WTC11 (cell line): ENCODE measurements around the gene STAB2. TPM values are rescaled to one million over a fixed set of nuclear protein-coding genes. Genes with fewer than 3 reads are reported as not detected.

Experiments used
- ATAC-seq: fragments of 200-7000 bp; cut with Tn5 transposase; 2 replicates; pipeline ENCODE4 v1.10.0; 2021; ENCODE audit warnings: mild to moderate bottlenecking, moderate library complexity
- CTCF ChIA-PET: fragments of 300-600 bp; sonication (Branson Sonifier 250); formaldehyde crosslinking; loops from one replicate; lab custom pipeline; 2021; ENCODE audit warnings: antibody characterized with exemption; lab: Charles Lee
- POLR2A ChIA-PET: fragments of 350-600 bp; sonication (Branson Sonifier 250); formaldehyde crosslinking; loops from one replicate; lab custom pipeline; 2021; ENCODE audit warnings: antibody characterized with exemption; lab: Charles Lee
- DNase-seq: peaks from one replicate; pipeline ENCODE4 v3.0.0; 2021; ENCODE audit warnings: low spot score
- H3K27ac Mint-ChIP-seq: 2 replicates; pipeline ENCODE4 v1.8.0; 2021; ENCODE audit warnings: mixed read lengths
- H3K27me3 Mint-ChIP-seq: 2 replicates; pipeline ENCODE4 v1.8.0; 2021; ENCODE audit warnings: low read depth, mild to moderate bottlenecking, moderate library complexity, mixed read lengths
- H3K36me3 Mint-ChIP-seq: 2 replicates; pipeline ENCODE4 v1.8.0; 2021; ENCODE audit warnings: mixed read lengths
- H3K4me1 Mint-ChIP-seq: 2 replicates; pipeline ENCODE4 v1.8.0; 2022; ENCODE audit warnings: mixed read lengths
- H3K4me3 Mint-ChIP-seq: 2 replicates; pipeline ENCODE4 v1.8.0; 2021; ENCODE audit warnings: mild to moderate bottlenecking, moderate library complexity, mixed read lengths
- H3K9me3 Mint-ChIP-seq: 2 replicates; pipeline ENCODE4 v1.8.0; 2021; ENCODE audit warnings: mixed read lengths
- AR ChIP-seq: fragments of 250-450 bp; sonication (Bioruptor Pico); IDR thresholded peaks from 2 replicates; pipeline ENCODE4 v1.9.0; 2021; ENCODE audit warnings: mild to moderate bottlenecking
- ATF6 ChIP-seq: sonication (generic); formaldehyde crosslinking; IDR thresholded peaks from 2 replicates; pipeline ENCODE4 v1.8.1; 2023; ENCODE audit warnings: mild to moderate bottlenecking, missing genetic modification reagents
- CREM ChIP-seq: sonication (generic); formaldehyde crosslinking; IDR thresholded peaks from 2 replicates; pipeline ENCODE4 v1.8.1; 2022; ENCODE audit warnings: mild to moderate bottlenecking, missing genetic modification reagents, moderate library complexity
- ELF4 ChIP-seq: sonication (generic); formaldehyde crosslinking; IDR thresholded peaks from 2 replicates; pipeline ENCODE4 v1.8.1; 2022; ENCODE audit warnings: low read depth, mild to moderate bottlenecking, moderate library complexity, missing genetic modification reagents
- ESRRA ChIP-seq: sonication (generic); formaldehyde crosslinking; IDR thresholded peaks from 2 replicates; pipeline ENCODE4 v1.8.1; 2022; ENCODE audit warnings: mild to moderate bottlenecking, missing genetic modification reagents, borderline replicate concordance
- GTF2I ChIP-seq: fragments of 250-450 bp; sonication (Bioruptor Pico); conservative IDR thresholded peaks from 2 replicates; pipeline ENCODE4 v1.4.0; 2021; ENCODE audit warnings: mild to moderate bottlenecking
- JAZF1 ChIP-seq: fragments of 250-450 bp; sonication (Bioruptor Pico); IDR thresholded peaks from 2 replicates; pipeline ENCODE4 v1.9.0; 2021; ENCODE audit warnings: moderate library complexity, mild to moderate bottlenecking, inconsistent platforms
- NFYB ChIP-seq: sonication (generic); formaldehyde crosslinking; conservative IDR thresholded peaks from 2 replicates; pipeline ENCODE4 v1.8.0; 2022; ENCODE audit warnings: low read depth, missing genetic modification reagents
- NR2C2 ChIP-seq: sonication (generic); formaldehyde crosslinking; IDR thresholded peaks from 2 replicates; pipeline ENCODE4 v1.8.0; 2022; ENCODE audit warnings: mild to moderate bottlenecking, missing genetic modification reagents
- SMAD4 ChIP-seq: sonication (generic); formaldehyde crosslinking; IDR thresholded peaks from 2 replicates; pipeline ENCODE4 v1.8.0; 2022; ENCODE audit warnings: mild to moderate bottlenecking, missing genetic modification reagents
- SOX15 ChIP-seq: fragments of 250-450 bp; sonication (Bioruptor Pico); IDR thresholded peaks from 2 replicates; pipeline ENCODE4 v1.9.0; 2021; ENCODE audit warnings: mild to moderate bottlenecking
- SP1 ChIP-seq: sonication (generic); formaldehyde crosslinking; conservative IDR thresholded peaks from 2 replicates; pipeline ENCODE4 v1.8.1; 2022; ENCODE audit warnings: missing genetic modification reagents
- TEAD4 ChIP-seq: sonication (generic); formaldehyde crosslinking; IDR thresholded peaks from 2 replicates; pipeline ENCODE4 v1.8.0; 2022; ENCODE audit warnings: mild to moderate bottlenecking, missing genetic modification reagents
- TP53 ChIP-seq: sonication (generic); formaldehyde crosslinking; IDR thresholded peaks from 2 replicates; pipeline ENCODE4 v1.8.1; 2023; ENCODE audit warnings: mild to moderate bottlenecking, missing genetic modification reagents
- ZBTB21 ChIP-seq: sonication (generic); formaldehyde crosslinking; IDR thresholded peaks from 2 replicates; pipeline ENCODE4 v1.8.1; 2023; ENCODE audit warnings: mild to moderate bottlenecking, missing genetic modification reagents, borderline replicate concordance
- ZNF138 ChIP-seq: sonication (generic); formaldehyde crosslinking; conservative IDR thresholded peaks from 2 replicates; pipeline ENCODE4 v1.8.1; 2022; ENCODE audit warnings: mild to moderate bottlenecking, moderate library complexity, missing genetic modification reagents
- ZNF219 ChIP-seq: sonication (generic); formaldehyde crosslinking; IDR thresholded peaks from 2 replicates; pipeline ENCODE4 v1.8.0; 2023; ENCODE audit warnings: missing genetic modification reagents, mild to moderate bottlenecking, borderline replicate concordance
- ZNF317 ChIP-seq: sonication (generic); formaldehyde crosslinking; IDR thresholded peaks from 2 replicates; pipeline ENCODE4 v1.8.1; 2023; ENCODE audit warnings: low read depth, mild to moderate bottlenecking, moderate library complexity, missing genetic modification reagents, borderline replicate concordance
- ZNF396 ChIP-seq: fragments of 250-450 bp; sonication (Bioruptor Pico); IDR thresholded peaks from 2 replicates; pipeline ENCODE4 v1.8.0; 2021; ENCODE audit warnings: mild to moderate bottlenecking, moderate library complexity, borderline replicate concordance
- ZNF423 ChIP-seq: fragments of 250-450 bp; sonication (Bioruptor Pico); IDR thresholded peaks from 2 replicates; pipeline ENCODE4 v2.1.2; 2022; ENCODE audit warnings: mild to moderate bottlenecking, moderate library complexity
- total RNA-seq: library from RNA; stranded (reverse); gene quantifications from 3 replicates; pipeline ENCODE4 v1.2.3, GENCODE V29; 2021
- TF ChIP-seq, protein P1 (sequence below): sonication (generic); formaldehyde crosslinking; IDR thresholded peaks from 2 replicates; pipeline ENCODE4 v1.8.1; 2023; ENCODE audit warnings: mild to moderate bottlenecking, missing genetic modification reagents
- TF ChIP-seq, protein P2 (sequence below): sonication (generic); formaldehyde crosslinking; IDR thresholded peaks from 2 replicates; pipeline ENCODE4 v1.8.1; 2023; ENCODE audit warnings: mild to moderate bottlenecking, missing genetic modification reagents, moderate library complexity
- TF ChIP-seq, protein P3 (sequence below): fragments of 250-450 bp; sonication (Bioruptor Pico); IDR thresholded peaks from 2 replicates; pipeline ENCODE4 v1.9.0; 2021; ENCODE audit warnings: mild to moderate bottlenecking, borderline replicate concordance

The STAB2 gene
- total RNA-seq, 1 experiment from 2014 or later, result 0.48 TPM

DNA sequence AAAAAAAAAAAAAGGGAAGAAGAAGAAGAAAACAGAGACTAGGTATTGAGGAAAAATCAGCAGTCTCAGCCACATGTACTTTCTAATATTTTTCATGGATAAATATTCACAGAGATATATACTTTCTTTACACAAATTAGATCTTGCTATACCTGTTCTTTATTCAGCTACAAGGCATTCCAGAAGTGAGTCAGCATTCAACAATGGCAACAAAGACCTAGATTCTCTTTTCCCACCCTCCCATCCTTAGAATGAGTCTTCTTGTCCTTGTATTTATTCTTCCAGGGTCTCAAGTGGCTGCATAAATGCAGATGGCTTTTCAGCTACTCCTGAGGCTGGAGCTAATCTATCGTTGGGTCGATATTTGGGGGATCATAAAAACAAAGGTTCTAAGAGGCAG is 160.9 kb downstream of the STAB2 start:
- ChIA-PET CTCF (no interaction called here), POLR2A (no interaction called here)
- ATAC-seq (no peak), DNase-seq (no peak)
- Mint-ChIP-seq H3K9me3 (no peaks in the 10 kb centered on the region), H3K27me3 (no peaks in the 10 kb centered on the region; the same call in 1 of the 2 replicates), H3K27ac (no peak overlapping the region), H3K36me3 (no peaks in the 10 kb centered on the region), H3K4me1 (peaks cover 10% of the 10 kb centered on the region)
- TF ChIP-seq SMAD4 (CRISPR knock-in tag), result no peak
- no peak for TF ChIP-seq SP1
- TF ChIP-seq, protein P1, sequence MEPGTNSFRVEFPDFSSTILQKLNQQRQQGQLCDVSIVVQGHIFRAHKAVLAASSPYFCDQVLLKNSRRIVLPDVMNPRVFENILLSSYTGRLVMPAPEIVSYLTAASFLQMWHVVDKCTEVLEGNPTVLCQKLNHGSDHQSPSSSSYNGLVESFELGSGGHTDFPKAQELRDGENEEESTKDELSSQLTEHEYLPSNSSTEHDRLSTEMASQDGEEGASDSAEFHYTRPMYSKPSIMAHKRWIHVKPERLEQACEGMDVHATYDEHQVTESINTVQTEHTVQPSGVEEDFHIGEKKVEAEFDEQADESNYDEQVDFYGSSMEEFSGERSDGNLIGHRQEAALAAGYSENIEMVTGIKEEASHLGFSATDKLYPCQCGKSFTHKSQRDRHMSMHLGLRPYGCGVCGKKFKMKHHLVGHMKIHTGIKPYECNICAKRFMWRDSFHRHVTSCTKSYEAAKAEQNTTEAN, result no peak
- TF ChIP-seq NFYB (CRISPR knock-in tag), result no peak
- no peak for TF ChIP-seq AR
- TF ChIP-seq GTF2I (CRISPR knock-in tag), result no peak
- no peak for TF ChIP-seq NR2C2 (CRISPR knock-in tag)
- TF ChIP-seq TP53 (CRISPR knock-in tag), result no peak
- TF ChIP-seq, all 79 proteins: peak for 0
- H3K4me3 Mint-ChIP-seq, result no peak overlapping the region

DNA sequence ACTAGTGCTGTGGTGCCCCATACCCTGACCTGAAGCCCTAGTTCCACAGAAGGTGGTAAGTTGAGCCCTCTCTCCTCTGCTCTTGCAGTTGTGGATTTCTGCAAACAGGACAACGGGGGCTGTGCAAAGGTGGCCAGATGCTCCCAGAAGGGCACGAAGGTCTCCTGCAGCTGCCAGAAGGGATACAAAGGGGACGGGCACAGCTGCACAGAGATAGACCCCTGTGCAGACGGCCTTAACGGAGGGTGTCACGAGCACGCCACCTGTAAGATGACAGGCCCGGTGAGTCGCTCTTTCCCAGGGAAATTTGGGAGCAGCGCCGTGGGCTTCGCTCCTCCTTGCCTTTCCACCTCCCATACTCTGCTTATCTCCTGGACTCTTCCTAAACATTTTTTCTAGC is 161.8 kb downstream of the STAB2 start:
- TF ChIP-seq ZNF317 (CRISPR knock-in tag), result no peak
- no peak for TF ChIP-seq GTF2I (CRISPR knock-in tag)
- TF ChIP-seq ZNF423 (CRISPR knock-in tag), result no peak
- TF ChIP-seq SMAD4 (CRISPR knock-in tag), result no peak
- no peak for TF ChIP-seq JAZF1 (CRISPR knock-in tag)
- TF ChIP-seq ZNF396 (CRISPR knock-in tag), result no peak
- no peak for TF ChIP-seq ESRRA (CRISPR knock-in tag)
- no peak for TF ChIP-seq SOX15 (CRISPR knock-in tag)
- TF ChIP-seq CREM (CRISPR knock-in tag), result no peak
- no peak for TF ChIP-seq ZNF219 (CRISPR knock-in tag)
- no peak for TF ChIP-seq ZNF138 (CRISPR knock-in tag)
- TF ChIP-seq, protein P2, sequence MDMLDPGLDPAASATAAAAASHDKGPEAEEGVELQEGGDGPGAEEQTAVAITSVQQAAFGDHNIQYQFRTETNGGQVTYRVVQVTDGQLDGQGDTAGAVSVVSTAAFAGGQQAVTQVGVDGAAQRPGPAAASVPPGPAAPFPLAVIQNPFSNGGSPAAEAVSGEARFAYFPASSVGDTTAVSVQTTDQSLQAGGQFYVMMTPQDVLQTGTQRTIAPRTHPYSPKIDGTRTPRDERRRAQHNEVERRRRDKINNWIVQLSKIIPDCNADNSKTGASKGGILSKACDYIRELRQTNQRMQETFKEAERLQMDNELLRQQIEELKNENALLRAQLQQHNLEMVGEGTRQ (CRISPR knock-in tag), result no peak
- TF ChIP-seq ZBTB21 (CRISPR knock-in tag), result no peak
- no peak for TF ChIP-seq TEAD4 (CRISPR knock-in tag)
- TF ChIP-seq ELF4 (CRISPR knock-in tag), result no peak
- TF ChIP-seq ATF6, result no peak
- TF ChIP-seq, protein P3, sequence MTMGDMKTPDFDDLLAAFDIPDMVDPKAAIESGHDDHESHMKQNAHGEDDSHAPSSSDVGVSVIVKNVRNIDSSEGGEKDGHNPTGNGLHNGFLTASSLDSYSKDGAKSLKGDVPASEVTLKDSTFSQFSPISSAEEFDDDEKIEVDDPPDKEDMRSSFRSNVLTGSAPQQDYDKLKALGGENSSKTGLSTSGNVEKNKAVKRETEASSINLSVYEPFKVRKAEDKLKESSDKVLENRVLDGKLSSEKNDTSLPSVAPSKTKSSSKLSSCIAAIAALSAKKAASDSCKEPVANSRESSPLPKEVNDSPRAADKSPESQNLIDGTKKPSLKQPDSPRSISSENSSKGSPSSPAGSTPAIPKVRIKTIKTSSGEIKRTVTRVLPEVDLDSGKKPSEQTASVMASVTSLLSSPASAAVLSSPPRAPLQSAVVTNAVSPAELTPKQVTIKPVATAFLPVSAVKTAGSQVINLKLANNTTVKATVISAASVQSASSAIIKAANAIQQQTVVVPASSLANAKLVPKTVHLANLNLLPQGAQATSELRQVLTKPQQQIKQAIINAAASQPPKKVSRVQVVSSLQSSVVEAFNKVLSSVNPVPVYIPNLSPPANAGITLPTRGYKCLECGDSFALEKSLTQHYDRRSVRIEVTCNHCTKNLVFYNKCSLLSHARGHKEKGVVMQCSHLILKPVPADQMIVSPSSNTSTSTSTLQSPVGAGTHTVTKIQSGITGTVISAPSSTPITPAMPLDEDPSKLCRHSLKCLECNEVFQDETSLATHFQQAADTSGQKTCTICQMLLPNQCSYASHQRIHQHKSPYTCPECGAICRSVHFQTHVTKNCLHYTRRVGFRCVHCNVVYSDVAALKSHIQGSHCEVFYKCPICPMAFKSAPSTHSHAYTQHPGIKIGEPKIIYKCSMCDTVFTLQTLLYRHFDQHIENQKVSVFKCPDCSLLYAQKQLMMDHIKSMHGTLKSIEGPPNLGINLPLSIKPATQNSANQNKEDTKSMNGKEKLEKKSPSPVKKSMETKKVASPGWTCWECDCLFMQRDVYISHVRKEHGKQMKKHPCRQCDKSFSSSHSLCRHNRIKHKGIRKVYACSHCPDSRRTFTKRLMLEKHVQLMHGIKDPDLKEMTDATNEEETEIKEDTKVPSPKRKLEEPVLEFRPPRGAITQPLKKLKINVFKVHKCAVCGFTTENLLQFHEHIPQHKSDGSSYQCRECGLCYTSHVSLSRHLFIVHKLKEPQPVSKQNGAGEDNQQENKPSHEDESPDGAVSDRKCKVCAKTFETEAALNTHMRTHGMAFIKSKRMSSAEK (CRISPR knock-in tag), result no peak
- no peaks in the 10 kb centered on the region for H3K36me3 Mint-ChIP-seq
- peaks cover 10% of the 10 kb centered on the region for H3K4me1 Mint-ChIP-seq
- no peaks in the 10 kb centered on the region for H3K9me3 Mint-ChIP-seq
- no peak overlapping the region for H3K27ac Mint-ChIP-seq
- DNase-seq, result no peak
- ChIA-PET POLR2A (no interaction called here), CTCF (no interaction called here)
- no peak overlapping the region for H3K4me3 Mint-ChIP-seq
- H3K27me3 Mint-ChIP-seq, result no peaks in the 10 kb centered on the region; the same call in 1 of the 2 replicates
- ATAC-seq, result no peak
